GM18508 (cell line): ENCODE results near the gene DMRT2.

Experiments used
- ATAC-seq: cut with Tn5 transposase; IDR thresholded peaks from one replicate; pipeline ENCODE4 v1.9.1; 2021; ENCODE audit warnings: moderate number of reproducible peaks; ENCODE audit not compliant: insufficient read depth, unreplicated experiment

The DMRT2 gene

GRCh38 chr9:1085086-1085485 lies 34.9 kb downstream of the DMRT2 start:
- no peak for ATAC-seq

- ATAC-seq: no peak
These were observed 36.4 kb downstream of the DMRT2 start for GRCh38 chr9:1086517-1086916.

GRCh38 chr9:1087120-1087881 lies 37.1 kb downstream of the DMRT2 start:
- no peak for ATAC-seq

GRCh38 chr9:1094749-1095148 lies 44.6 kb downstream of the DMRT2 start:
- no peak for ATAC-seq

- no peak for ATAC-seq
These were observed 46.2 kb downstream of the DMRT2 start for GRCh38 chr9:1096155-1096964.

- no peak for ATAC-seq
These were observed 48.4 kb downstream of the DMRT2 start for GRCh38 chr9:1098551-1098950.

- no peak for ATAC-seq
These were observed 50.0 kb downstream of the DMRT2 start for GRCh38 chr9:1100201-1100600.

GRCh38 chr9:1100945-1101344 lies 50.8 kb downstream of the DMRT2 start:
- no peak for ATAC-seq

- no peak for ATAC-seq
These were observed 51.9 kb downstream of the DMRT2 start for GRCh38 chr9:1101846-1102641.

- ATAC-seq: no peak
These were observed 52.4 kb downstream of the DMRT2 start for GRCh38 chr9:1102642-1102970.
